Stimulated activated CD4-positive, alpha-beta T cell treated with anti-CD3 and anti-CD28 coated beads, Interleukin-4, amount 100 ng/mL, for 48 hours (primary cell): ENCODE data around the gene CMPK2.
"Not testable (repeated sequence)": the region's sequence is repeated elsewhere in the genome, so short reads cannot be mapped to it uniquely, and the experiment has no call there.

Experiments
- DNase-seq, 2 donors: peaks; one replicate each; pipeline ENCODE4 v3.0.0-alpha.2; 2020; ENCODE audit warnings: low read depth in 2 of 2

Gene CMPK2, protein sequence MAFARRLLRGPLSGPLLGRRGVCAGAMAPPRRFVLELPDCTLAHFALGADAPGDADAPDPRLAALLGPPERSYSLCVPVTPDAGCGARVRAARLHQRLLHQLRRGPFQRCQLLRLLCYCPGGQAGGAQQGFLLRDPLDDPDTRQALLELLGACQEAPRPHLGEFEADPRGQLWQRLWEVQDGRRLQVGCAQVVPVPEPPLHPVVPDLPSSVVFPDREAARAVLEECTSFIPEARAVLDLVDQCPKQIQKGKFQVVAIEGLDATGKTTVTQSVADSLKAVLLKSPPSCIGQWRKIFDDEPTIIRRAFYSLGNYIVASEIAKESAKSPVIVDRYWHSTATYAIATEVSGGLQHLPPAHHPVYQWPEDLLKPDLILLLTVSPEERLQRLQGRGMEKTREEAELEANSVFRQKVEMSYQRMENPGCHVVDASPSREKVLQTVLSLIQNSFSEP

DNA sequence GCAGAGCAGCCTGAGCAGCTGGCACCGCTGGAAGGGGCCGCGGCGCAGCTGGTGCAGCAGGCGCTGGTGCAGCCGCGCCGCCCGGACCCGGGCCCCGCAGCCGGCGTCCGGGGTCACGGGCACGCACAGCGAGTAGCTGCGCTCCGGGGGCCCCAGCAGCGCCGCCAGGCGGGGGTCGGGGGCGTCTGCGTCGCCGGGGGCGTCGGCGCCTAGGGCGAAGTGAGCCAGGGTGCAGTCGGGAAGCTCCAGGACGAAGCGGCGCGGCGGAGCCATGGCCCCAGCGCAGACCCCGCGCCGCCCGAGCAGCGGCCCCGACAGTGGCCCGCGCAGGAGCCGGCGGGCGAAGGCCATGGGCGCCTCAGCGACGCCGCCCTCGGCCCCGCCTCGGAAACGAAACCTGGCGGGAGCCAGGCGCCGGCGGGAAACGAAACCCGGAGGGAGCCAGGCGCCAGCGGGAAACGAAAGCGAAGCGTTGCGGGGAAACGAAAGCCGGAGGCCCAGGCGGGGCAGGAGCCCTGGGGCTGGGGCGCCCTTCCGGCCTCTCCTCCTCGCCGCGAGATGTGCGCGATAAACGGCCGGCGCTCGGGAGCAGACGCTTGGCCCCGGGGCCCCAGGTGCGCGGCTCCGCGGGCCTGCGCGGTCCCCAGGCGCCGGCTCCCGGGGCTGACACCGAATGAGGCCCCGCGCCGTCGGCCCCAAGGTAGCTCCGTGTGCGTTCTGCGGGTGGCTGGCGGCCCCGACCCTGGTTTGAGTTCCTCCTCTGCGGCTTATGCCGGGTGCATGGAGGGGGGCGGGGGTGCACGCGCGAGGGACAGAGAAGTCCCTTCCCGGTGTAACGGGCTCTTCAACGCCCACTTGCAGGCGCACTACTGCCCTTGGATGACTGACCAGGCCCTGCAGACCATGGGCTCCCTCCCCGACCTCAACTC, at the start of gene CMPK2:
TSS of gene CMPK2 (minus strand) at position 562 of the 929 bp plus-strand sequence. CDS start at position 351, 211 bp downstream.
- peak; percentile 66 to 68 for DNase-seq

DNA sequence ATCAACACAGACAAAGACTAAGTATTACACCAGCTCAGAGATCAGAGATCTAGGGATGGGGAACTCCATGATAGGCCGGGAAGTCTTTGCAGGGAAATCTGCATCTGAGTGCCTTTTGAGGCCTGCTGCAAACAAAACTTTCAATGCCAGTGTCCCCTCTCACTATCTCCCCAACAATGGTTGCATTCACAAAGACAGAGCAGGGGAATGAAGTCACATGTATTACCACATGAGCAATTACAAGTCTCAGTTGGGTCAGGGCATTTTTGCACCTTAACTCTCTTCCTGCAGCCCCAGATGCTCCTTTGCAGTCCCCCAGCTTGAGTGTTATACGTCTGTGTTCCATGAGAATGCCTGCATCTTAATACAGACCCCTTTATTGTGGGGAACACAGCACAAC, 49.7 kb upstream of the CMPK2 start:
- no peak for DNase-seq

DNA sequence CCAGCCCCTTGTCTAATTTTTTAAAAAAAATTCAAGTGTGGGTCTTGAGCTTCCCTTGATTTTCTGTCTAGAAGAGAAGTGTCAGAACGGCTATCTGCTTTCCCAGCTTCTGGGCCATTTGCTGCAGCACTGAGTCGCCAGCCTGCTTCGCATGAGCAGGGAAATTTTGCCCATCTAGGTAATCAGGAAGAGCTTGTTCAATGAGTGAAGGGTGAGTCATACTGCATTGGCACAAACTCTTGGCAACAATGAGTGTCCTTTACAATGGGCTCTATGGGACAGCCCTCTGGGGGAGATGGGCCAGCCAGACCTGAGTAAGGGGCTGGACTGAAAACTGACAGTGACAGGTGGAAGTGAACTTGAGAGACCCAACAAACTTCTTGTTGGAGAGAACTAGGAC, 49.1 kb upstream of the CMPK2 start:
- no peak for DNase-seq

DNA sequence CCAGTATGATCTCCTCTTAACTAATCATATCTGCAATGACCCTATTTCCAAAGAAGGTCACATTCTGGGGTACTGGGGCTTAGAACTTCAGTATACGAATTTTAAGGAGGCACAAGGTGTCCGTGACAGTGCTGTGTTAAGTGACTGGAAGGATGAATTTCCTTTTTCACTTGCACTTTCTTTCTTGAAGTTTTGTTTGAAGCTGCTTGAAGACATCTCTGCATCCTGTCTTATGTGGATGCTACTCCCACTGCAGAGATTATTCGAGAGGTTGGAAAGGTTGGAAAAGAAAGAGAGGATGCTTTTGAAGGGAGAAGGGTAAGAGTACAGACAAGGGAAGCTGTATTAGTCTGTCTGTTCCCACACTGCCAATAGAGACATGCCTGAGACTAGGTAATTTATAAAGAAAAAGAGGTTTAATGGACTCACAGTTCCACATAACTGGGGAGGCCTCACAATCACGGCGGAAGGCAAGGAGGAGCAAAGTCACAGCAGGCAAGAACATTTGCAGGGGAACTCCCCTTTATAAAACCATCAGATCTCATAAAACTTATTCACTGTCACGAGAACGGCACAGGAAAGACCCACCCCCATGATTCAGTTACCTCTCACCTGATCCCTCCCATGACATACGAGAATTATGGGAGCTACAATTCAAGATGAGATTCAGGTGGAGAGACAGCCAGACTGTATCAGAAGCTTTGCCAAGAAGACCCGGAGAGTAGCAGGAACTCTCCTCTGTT, 47.9 kb upstream of the CMPK2 start:
- peak in 1 of 2 donors; percentile 48 for DNase-seq

DNA sequence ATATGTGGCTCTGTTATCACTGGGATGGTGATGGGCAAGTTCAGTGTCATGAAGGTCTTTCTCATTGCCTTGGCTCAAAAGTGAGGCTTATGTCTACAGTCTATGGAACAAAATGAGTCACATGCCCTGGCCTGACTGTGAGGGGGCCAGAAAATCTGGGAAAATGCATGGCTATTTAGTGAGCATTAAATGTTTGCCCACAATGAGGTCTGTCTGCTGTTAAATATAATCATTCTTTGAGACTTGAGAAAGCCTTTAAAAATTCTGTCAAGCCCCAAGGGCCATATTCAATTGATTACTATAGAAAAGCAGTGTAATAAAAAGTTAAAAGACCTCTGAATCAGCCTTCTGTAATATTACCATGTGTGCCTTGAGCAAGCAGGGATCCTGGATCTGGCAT, 46.0 kb upstream of the CMPK2 start:
- DNase-seq = no peak

DNA sequence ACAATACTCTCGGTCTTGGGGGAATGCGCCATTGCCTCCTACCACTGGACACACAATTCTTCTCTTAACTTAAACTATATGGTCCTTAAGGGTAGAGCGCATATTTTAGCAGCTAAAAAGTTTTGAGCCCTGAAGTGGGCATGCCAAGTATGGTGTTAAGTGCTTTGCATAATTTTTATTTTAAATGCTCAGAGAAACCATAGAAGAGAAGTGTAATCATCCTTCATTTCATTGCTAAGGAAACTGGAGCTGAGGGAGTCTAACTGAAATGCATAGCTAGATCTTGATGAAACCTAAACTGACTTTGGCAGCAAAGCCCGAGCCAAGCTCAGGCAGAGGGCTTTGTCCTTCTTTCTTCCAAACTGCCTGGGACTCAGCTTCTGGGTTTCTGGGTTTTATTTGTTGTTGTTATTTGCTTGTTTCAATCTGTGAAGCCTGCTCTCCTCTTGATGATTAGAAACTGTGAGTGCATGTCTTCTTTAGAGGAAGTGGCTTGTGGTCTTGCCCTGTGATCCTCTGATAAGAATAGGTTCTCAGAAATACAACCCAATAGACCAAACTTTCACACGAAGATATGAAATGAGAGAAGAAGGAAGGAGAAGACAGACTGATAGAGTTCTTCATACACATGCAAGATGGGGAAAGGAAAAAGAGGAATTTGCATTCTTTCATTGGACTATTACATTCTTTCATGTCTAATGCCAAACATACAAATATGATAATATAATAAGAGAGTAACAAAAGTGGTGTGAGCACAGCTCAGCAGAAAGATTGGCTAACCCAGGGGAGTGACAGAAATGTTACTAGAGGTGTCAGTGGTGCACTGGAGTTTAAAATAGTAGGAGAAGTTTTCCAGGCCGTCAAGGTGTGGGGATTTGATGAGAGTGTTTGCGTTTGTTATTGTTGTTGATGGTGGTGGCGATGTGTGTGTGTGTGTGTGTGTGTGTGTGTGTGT, 44.0 kb upstream of the CMPK2 start:
- DNase-seq = no peak

DNA sequence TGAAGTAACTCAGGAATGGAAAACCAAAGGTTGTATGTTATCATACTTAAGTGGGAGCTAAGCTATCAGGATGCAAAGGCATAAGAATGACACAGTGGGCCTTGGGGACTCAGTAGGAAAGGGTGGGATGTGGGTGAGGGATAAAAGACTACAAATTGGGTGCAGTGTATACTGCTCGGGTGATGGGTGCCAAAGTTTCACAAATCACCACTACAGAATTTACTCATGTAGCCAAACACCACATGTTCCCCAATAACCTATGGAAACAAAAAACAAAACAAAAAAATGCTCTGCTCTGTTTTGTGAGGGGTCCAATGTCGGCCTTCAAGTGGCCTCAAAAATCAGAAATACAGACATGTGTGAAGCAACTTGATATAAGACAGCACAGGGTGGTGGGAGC, 42.6 kb upstream of the CMPK2 start:
- no peak for DNase-seq

DNA sequence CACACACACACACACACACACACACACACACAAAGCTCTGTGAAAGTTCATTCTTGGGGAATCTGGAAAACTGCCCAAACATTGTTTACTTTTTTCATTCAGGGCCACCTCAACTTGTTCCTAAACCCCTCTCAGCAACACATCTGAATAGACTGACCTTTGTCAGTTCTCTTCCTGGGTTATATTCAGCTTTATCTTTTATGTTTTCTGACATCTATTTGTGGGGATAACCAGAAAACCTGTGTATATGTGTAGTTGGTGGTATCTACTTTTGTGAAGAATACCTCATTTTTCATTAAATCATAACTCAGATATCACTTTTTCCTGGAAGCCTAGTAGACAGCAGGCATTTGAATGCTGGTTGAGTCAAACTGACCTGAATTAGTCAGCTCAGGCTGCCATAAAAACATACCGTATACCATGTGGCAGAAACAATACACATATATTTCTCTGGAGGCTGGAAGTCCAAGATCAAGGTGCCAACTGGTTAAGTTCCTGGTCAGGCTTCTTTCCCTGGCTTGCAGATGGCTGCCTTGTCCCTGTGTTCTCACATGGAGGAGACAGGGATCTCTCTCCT, 40.5 kb upstream of the CMPK2 start:
- no peak for DNase-seq

DNA sequence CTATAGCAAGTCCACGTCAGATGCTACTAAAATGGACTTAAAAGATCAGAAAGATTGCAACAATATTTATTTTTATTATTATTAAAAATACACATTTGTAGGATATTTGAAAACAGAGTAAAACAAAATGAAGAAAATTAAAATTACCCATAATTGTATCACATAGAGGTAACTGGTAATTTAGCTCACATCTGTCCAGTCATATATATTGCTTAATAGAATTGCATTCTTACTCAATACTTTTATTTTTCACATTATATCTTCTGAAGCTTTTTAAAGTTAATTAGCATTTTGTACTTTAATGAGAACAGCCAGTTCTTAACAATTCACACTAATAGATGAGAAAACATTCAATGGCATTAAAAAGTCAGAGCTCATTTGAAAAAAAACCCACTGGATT, 40.0 kb upstream of the CMPK2 start:
- DNase-seq = no peak

DNA sequence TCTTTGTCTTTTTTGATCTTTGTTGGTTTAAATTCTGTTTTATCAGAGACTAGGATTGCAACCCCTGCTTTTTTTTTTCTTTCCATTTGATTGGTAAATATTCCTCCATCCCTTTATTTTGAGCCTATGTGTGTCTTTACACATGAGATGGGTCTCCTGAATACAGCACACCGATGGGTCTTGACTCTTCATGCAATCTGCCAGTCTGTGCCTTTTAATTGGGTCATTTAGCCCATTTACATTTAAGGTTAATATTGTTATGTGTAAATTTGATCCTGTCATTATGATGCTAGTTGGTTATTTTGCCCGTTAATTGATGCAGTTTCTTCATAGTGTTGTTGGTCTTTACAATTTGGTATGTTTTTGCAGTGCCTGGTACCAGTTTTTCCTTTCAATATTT, 36.9 kb upstream of the CMPK2 start:
- DNase-seq = not testable (repeated sequence)

DNA sequence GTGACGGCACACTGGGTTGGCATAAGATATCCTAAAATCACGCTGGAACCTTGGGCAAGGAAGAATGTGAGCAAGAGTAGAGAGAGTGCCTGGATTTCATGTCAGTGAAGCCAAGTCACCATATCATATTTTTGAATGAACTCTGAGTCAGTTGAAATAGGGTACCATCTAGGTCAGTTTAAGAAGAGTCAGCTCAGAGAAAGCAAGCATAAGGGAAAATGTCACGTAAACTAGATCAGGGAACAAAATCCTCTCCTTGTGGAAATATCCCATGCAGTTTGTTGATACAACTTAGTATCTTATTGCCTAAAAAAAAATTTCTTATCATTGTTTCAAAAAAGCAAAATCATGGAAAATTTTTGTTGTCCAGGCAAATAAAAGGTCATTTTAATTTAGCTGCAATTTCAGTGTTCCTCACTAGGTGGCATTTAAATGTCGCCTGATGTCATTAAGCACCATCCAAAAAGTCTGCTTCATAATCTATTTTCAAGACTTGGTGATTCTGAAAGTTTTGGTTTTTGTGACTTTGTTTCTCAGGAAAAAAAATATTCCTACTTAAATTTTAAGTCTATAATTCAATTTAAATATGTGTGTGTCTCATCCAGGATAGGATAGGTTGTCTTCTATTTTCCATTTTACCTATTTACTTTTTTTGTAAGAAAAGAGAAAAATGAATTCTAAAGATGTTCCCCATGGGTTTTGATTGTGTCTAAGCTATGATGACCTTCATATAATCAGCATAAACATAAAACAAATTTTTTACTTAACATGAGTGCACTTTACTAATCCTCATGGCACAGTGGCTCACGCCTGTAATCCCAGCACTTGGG, 31.4 kb upstream of the CMPK2 start:
- DNase-seq = no peak

DNA sequence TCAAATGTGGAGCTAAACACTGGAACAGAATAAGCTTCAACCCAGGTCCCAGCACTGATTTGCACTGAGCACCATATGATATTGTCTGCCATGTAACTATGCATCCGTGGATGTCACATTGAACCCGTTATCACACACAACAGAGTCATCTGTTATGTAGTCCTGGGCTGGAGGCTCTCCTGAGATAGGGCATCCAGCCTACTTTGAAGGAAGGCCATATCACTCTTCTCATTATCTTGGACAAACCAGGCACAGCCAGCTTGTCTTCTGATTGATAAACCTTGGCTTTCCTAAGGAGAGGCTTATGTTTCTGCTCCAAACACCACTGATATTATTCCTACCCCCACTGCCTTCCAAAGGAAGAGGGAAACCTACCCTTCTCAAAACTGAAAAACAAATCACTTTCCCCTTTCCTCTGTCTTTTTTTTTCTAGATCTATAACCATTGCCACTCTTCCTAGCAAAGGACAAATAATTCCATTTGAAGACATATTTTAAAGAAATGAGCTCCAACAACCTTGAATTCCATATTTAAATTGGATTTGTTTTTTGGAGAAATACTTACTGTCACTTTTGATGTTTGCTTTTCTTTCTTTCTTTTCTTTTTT, 28.3 kb upstream of the CMPK2 start:
- no peak for DNase-seq

DNA sequence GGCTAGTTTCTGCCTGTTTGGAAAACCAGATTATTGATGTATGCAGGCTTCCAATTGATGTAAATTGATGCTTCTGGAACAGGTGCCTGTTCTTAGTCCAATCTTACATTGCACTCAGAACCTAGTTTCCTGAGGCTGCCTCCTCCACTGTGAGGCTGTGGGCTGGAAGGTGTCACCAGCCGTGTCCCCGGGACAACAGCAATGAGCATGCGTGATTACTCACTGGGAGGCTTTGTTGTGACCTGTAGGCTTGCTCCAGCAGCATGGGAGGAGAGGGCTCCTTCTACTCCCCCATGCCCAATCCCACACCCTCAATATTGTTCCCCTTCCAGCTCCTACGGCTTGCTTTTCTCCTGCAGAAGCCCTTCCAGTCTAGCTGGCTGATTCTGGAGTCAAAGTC, 23.0 kb upstream of the CMPK2 start:
- no peak for DNase-seq

DNA sequence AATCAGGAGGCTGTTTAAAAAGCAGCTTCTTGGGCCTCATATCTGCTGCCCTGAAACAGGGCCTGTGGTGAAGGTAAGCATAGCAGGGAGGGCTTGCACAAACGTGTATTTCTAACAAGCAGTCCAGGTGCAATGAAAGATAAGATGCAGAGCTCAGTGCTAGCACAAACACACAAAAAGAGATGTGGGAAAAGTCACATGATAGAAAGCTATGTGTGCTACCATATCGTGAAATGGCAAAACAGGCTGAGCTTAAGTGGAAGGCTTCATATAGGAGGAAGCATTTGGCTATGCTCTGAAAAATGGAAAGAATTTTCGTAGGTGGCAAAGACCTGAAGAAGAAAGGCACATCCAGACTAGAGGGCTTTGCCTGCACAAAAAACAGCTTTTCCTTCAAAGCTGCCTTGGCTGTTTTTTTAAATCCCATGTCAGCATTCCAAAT, 22.1 kb upstream of the CMPK2 start:
- DNase-seq = no peak

DNA sequence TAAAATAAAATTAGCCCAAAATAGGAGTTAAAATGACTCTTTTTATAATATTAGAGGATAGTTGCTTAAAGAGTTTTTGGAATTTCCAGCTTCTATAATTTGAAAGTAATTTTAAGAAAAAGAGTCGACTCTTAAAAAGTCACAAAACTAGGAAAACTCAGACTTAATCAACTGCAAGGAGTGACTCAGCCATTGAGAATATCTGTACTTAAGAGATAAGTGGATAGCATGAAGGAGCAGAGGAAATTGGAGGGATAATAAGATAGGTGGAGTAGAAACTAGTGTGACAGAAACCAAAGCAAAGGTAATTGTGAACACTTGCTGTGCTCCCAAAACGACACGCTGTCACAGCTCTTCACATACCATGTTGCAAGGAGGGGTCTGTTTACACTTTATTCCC, 20.3 kb upstream of the CMPK2 start:
- DNase-seq = no peak

DNA sequence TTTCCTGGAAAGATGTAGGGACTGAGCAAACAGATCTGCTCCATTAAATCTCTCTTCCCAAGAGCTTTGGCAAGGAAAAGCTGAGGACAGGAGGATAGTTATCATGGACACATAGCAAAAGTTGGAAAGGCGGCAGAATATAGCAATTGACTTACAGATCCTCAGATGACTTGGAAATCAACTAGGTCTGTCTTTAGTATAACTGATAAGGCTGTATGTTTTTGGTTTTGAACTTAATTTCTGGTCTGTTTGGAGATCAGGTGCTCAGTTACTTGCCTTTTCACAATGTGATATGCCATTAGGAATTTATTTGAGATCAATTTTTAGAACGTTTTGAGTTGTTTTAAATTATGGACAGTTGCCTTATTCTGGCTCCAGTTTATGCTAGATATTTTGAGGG, 19.8 kb upstream of the CMPK2 start:
- no peak for DNase-seq

DNA sequence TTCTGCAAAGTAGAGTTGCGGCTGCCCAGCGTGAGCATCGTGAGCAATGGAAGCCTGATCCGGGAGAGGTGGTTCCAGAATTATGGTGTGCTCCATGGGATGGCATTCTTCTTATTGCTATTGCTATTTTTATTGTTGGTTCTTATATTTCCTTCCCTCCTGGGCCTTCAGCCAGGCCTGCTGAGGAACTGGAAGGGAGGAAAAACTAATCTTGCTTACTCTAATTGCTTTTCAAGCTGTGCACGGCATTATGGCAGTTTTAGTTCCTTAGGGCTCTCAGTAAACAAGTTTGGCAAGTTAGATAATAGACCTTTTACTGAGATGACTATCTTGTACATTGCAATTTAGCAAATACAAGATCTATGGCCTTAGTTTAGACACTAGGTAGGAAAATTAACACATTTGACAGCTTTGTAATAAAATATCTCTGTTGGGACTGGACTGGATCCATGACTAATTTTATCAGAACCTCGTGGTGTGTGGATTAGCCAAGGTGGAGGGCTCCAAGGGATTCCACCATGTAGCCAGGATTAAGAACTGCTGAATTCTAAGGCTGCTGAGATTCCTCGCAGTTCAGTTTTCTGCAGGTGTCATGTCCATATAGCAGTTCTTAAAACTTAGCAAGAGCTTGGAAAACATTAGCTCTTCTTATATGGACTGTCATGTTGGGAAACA, 17.9 kb upstream of the CMPK2 start:
- DNase-seq = no peak

DNA sequence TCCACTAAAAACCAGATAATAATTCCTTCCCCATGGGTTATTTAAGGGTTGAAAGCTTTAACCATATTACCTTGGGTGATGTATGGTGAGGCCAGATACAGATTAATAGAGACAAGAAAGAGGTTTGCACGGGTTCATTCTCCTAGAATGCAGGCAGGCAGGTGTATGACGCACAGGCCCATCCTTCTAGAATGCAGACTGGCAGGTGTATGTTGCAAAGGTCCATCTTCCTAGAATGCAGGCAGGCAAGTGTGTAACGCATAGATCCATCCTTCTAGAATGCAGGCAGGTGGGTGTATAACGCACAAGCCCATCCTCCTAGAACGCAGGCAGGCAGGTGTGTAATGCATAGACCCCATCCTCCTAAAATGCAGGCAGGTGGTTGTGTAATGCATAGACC, 15.8 kb upstream of the CMPK2 start:
- DNase-seq = no peak

DNA sequence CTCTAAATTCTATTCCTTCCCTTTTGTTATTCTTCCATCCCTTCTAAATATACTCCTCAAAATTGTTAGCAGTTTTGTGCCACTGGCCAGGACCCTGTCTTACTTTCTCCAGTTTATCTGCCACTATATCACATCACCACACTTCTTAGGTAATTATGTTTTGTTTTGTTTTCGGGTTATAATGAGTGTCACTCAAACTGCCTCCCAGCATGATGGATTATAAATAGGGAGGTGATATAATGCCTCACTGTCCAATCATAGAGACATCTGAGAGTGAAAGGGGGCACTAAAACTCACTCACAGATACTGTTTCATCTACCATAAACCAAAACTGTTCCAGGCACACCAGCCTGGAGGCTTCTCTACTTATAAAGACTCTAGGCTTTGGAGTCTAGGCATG, 15.3 kb upstream of the CMPK2 start:
- no peak for DNase-seq
